AG04450 (cell line): Measurements from ENCODE around the gene EFHC2. TPM values are rescaled to one million over a fixed set of nuclear protein-coding genes. Genes with fewer than 3 reads are reported as not detected.

Experiments used
- CTCF ChIA-PET: fragments of 300-600, 350-600 bp; formaldehyde crosslinking; extraction: SDS; loops from one replicate; lab custom pipeline; 2022; ENCODE audit warnings: antibody characterized with exemption, inconsistent platforms; lab: Charles Lee
- POLR2A ChIA-PET: fragments of 350-600 bp; formaldehyde crosslinking; extraction: SDS; loops from one replicate; lab custom pipeline; 2021; ENCODE audit warnings: antibody characterized with exemption, inconsistent platforms; lab: Yijun Ruan, JAX
- DNase-seq: peaks from one replicate; pipeline ENCODE4 v3.0.0-alpha.2; 2011; ENCODE audit warnings: low read depth, low spot score
- H3K27ac ChIP-seq: one replicate; pipeline ENCODE4 v1.5.1; 2012; ENCODE audit warnings: low read depth, low read length, control low read depth
- H3K27me3 ChIP-seq: one replicate; pipeline ENCODE4 v1.6.0; 2012; ENCODE audit warnings: low read length; ENCODE audit not compliant: control insufficient read depth, insufficient read depth
- H3K4me3 ChIP-seq: 2 replicates; pipeline ENCODE4 v1.5.1; 2011; ENCODE audit warnings: mild to moderate bottlenecking, low read depth, low read length, control low read depth
- H3K9me3 ChIP-seq: 2 replicates; pipeline ENCODE4 v1.5.1; 2012; ENCODE audit warnings: low read length; ENCODE audit not compliant: control insufficient read depth, insufficient read depth
- CTCF ChIP-seq: IDR thresholded peaks from 2 replicates; pipeline ENCODE4 v1.5.1; 2011; ENCODE audit warnings: low read depth, low read length, control low read depth, inconsistent platforms
- polyA plus RNA-seq: library from polyadenylated mRNA; depleted of rRNA; stranded (reverse); fragments of >200 nt; gene quantifications from 2 replicates; pipeline ENCODE4 v1.2.3, GENCODE V29; 2011

EFHC2 gene
- polyA plus RNA-seq, 1 experiment = 0.42 TPM

- Histone ChIP-seq H3K9me3 (no peaks in the 10 kb centered on the region), H3K4me3 (no peak overlapping the region), H3K27ac (no peak overlapping the region), H3K27me3 (no peaks in the 10 kb centered on the region)
- no peak for TF ChIP-seq CTCF
- CTCF ChIA-PET = no interaction called here
- POLR2A ChIA-PET = no interaction called here
- DNase-seq = no peak
Observed at GRCh38 chrX:44224760-44225159, 118.7 kb downstream of the EFHC2 start.

GRCh38 chrX:44223150-44223549 is 120.3 kb downstream of the EFHC2 start:
- Histone ChIP-seq H3K27me3 (no peaks in the 10 kb centered on the region), H3K27ac (no peak overlapping the region), H3K9me3 (no peaks in the 10 kb centered on the region), H3K4me3 (no peak overlapping the region)
- no peak for DNase-seq
- POLR2A ChIA-PET = no interaction called here
- CTCF ChIA-PET = no interaction called here
- TF ChIP-seq CTCF = no peak

GRCh38 chrX:44218465-44218864 is 125.0 kb downstream of the EFHC2 start:
- Histone ChIP-seq H3K4me3 (no peak overlapping the region), H3K9me3 (no peaks in the 10 kb centered on the region), H3K27me3 (no peaks in the 10 kb centered on the region), H3K27ac (no peak overlapping the region)
- CTCF ChIA-PET = interaction anchor here (0.7 kb wide), 1 partner anchor 25 kb away, joined by 3 read pairs; no protein-coding TSS in a partner anchor
- no peak for TF ChIP-seq CTCF
- POLR2A ChIA-PET = no interaction called here
- DNase-seq = no peak

GRCh38 chrX:44216171-44216570 is 127.3 kb downstream of the EFHC2 start:
- H3K9me3 ChIP-seq = no peaks in the 10 kb centered on the region
- no peak for DNase-seq
- H3K4me3 ChIP-seq = no peak overlapping the region
- ChIA-PET POLR2A (no interaction called here), CTCF (no interaction called here)
- no peak overlapping the region for H3K27ac ChIP-seq
- no peak for TF ChIP-seq CTCF
- H3K27me3 ChIP-seq = no peaks in the 10 kb centered on the region

- no peaks in the 10 kb centered on the region for H3K27me3 ChIP-seq
- TF ChIP-seq CTCF = no peak
- H3K9me3 ChIP-seq = no peaks in the 10 kb centered on the region
- H3K27ac ChIP-seq = no peak overlapping the region
- H3K4me3 ChIP-seq = no peak overlapping the region
- no peak for DNase-seq
- ChIA-PET CTCF (no interaction called here), POLR2A (no interaction called here)
Observed at GRCh38 chrX:44203791-44204190, 139.7 kb downstream of the EFHC2 start.
